ENCODE data around the gene CHST9.

GRCh38 chr18:26863921-26864497, 321.1 kb downstream of the CHST9 start:
- TF ChIP-seq POLR2AphosphoS5 (IDR thresholded peaks at IDR 0.05) (no peak), CTCF (IDR thresholded peaks at IDR 0.05 in 8 of 11, conservative IDR thresholded peaks at IDR 0.05 in 3 of 11) (no peak), POLR2A (IDR thresholded peaks at IDR 0.05) (no peak)
